NCI-H2081 (cell line): ENCODE measurements around the gene GTSE1.

Experiments used
- DNase-seq, 2 experiments: peaks; one replicate each; lab custom pipeline; 2025; lab: John Stamatoyannopoulos, UW

GTSE1 gene

GRCh38 chr22:46352276-46352675 lies 55.6 kb downstream of the GTSE1 start:
- no peak for DNase-seq

- peak in 1 of 2 experiments; percentile 43 for DNase-seq
Measured at GRCh38 chr22:46352691-46353386, 56.2 kb downstream of the GTSE1 start.

- no peak for DNase-seq
Measured at GRCh38 chr22:46353483-46354105, 56.9 kb downstream of the GTSE1 start.

- no peak for DNase-seq
Measured at GRCh38 chr22:46354176-46354992, 57.7 kb downstream of the GTSE1 start.

GRCh38 chr22:46354993-46355305 lies 58.3 kb downstream of the GTSE1 start:
- no peak for DNase-seq

GRCh38 chr22:46355369-46355995 lies 58.8 kb downstream of the GTSE1 start:
- peak; percentile 13 to 41 for DNase-seq

- no peak for DNase-seq
Measured at GRCh38 chr22:46355996-46356471, 59.4 kb downstream of the GTSE1 start.

- DNase-seq, result no peak
Measured at GRCh38 chr22:46356496-46357480, 60.1 kb downstream of the GTSE1 start.

- no peak for DNase-seq
Measured at GRCh38 chr22:46357711-46358520, 61.2 kb downstream of the GTSE1 start.

GRCh38 chr22:46358766-46359165 lies 62.1 kb downstream of the GTSE1 start:
- no peak for DNase-seq

GRCh38 chr22:46359362-46359761 lies 62.7 kb downstream of the GTSE1 start:
- DNase-seq, result no peak

GRCh38 chr22:46360097-46360496 lies 63.4 kb downstream of the GTSE1 start:
- DNase-seq, result no peak

GRCh38 chr22:46360891-46361290 lies 64.2 kb downstream of the GTSE1 start:
- no peak for DNase-seq

GRCh38 chr22:46361826-46362202 lies 65.1 kb downstream of the GTSE1 start:
- no peak for DNase-seq

GRCh38 chr22:46362203-46362933 lies 65.7 kb downstream of the GTSE1 start:
- DNase-seq, result peak in 1 of 2 experiments; percentile 36

GRCh38 chr22:46362934-46363515 lies 66.4 kb downstream of the GTSE1 start:
- DNase-seq, result no peak

- DNase-seq, result no peak
Measured at GRCh38 chr22:46363611-46364321, 67.1 kb downstream of the GTSE1 start.

- no peak for DNase-seq
Measured at GRCh38 chr22:46364341-46365165, 67.9 kb downstream of the GTSE1 start.
